Heart left ventricle (tissue), 16 donors: ENCODE measurements around the gene DPY19L1. TPM values are rescaled to one million over a fixed set of nuclear protein-coding genes. Genes with fewer than 3 reads are reported as not detected.

ENCODE experiments used
- ATAC-seq, 4 donors: fragments of 200-7000 bp; cut with Tn5 transposase; one replicate each; pipeline ENCODE4 v1.9.1; 2020 to 2022; ENCODE audit warnings: moderate library complexity in 4 of 4, mild to moderate bottlenecking in 3 of 4, moderate number of reproducible peaks in 1 of 4
- DNase-seq, 5 donors: peaks; one replicate each; pipeline ENCODE4 v3.0.0-alpha.2; 2020
- H3K27ac ChIP-seq, 12 donors: fragments of 200-600 bp; sonication (generic) in 4 of 12; one replicate each; pipeline versions ENCODE4 v1.5.0 to v1.8.0; 2016 to 2022; ENCODE audit warnings: mild to moderate bottlenecking in 2 of 12
- H3K27me3 ChIP-seq, 9 donors: fragments of 200-600 bp; sonication (generic) in 2 of 9; one replicate each; pipeline versions ENCODE4 v1.5.1 to v1.8.0; 2016 to 2022; ENCODE audit warnings: mild to moderate bottlenecking in 3 of 9
- H3K36me3 ChIP-seq, 9 donors: fragments of 200-600 bp; sonication (generic) in 2 of 9; one replicate each; pipeline versions ENCODE4 v1.5.0 to v1.8.0; 2018 to 2022; ENCODE audit warnings: mild to moderate bottlenecking in 2 of 9
- H3K4me1 ChIP-seq, 12 donors: fragments of 200-600 bp; sonication (generic) in 4 of 12; one replicate each; pipeline versions ENCODE4 v1.5.0 to v1.8.0; 2016 to 2022; ENCODE audit warnings: mild to moderate bottlenecking in 3 of 12
- H3K4me3 ChIP-seq, 12 donors: fragments of 200-600 bp; sonication (generic) in 4 of 12; one replicate each; pipeline versions ENCODE4 v1.5.0 to v1.8.0; 2017 to 2022; ENCODE audit warnings: mild to moderate bottlenecking in 9 of 12, moderate library complexity in 4 of 12
- H3K9me3 ChIP-seq, 12 donors: fragments of 200-600 bp; sonication (generic) in 4 of 12; one replicate each; pipeline versions ENCODE4 v1.5.0 to v1.8.0; 2016 to 2022; ENCODE audit warnings: mild to moderate bottlenecking in 1 of 12
- CTCF ChIP-seq, 12 donors: fragments of 200-600 bp; sonication (generic) in 4 of 12; IDR thresholded peaks; one replicate each; pipeline versions ENCODE4 v1.5.0 to v1.8.0; 2018 to 2022; ENCODE audit warnings: antibody characterized with exemption in 12 of 12, mild to moderate bottlenecking in 5 of 12
- POLR2A ChIP-seq, 2 donors: fragments of 450-650 bp; IDR thresholded peaks; one replicate each; pipeline ENCODE4 v1.6.1; 2017; ENCODE audit warnings: antibody characterized with exemption in 2 of 2, mild to moderate bottlenecking in 2 of 2, moderate library complexity in 2 of 2
- WGBS, 4 donors: extraction: QIAGEN DNeasy Blood & Tissue Kit in 2 of 4; methylation state at CpG; one replicate each; pipeline versions ENCODE4 v1.1.5 to v1.1.7; 2013 to 2018; 5-methylcytosine and 5-hydroxymethylcytosine counted together
- intact Hi-C, 10 donors: fragments of 100-400 bp; cut with DNase I; formaldehyde crosslinking; loops; one replicate each; pipeline versions ENCODE4 v1.11.1 to v1.14.2; 2022
- polyA plus RNA-seq, 2 donors: library from polyadenylated mRNA; stranded (reverse); fragments of 200-250 nt; gene quantifications; one replicate each; pipeline ENCODE4 v1.2.3, GENCODE V29; 2013
- total RNA-seq, 9 donors: library from RNA; depleted of rRNA in 2 of 9; stranded (reverse); fragments of >200 nt in 2 of 9; fragmentation: NEBNext Ultra II Directional in 3 of 9; extraction: Animal tissue kit (Norgen Biotek cat#: 25700) in 3 of 9; gene quantifications; one replicate each; pipeline versions ENCODE4 v1.1.0 to v1.2.4, GENCODE V29; 2016 to 2023
- donor health status: ischemic (EF 13 %, LVEDD 7.1; RV severe dilation, severe dysfunction).
- donor health status: healthy with polysubstance abuse.
- donor health status: DM: no; HTN: yes; CAD: no.
- donor health status: DM: no; HTN: no; CAD: no.
- donor health status: ischemic (EF 25% LVEDD 6.9; RV normal size, moderate dysfunction).
- donor health status: ischemic (EF 25% LVEDD 5.7; RV mildly dilated, moderate dysfunction).
- donor health status: healthy.
- donor health status: DM: yes; HTN: yes; CAD: no.
- donor health status: ischemic (EF 35%, LVEDD 5.7; RV mildly dilated, moderate dysfunction).
- donor health status: nonischemic (EF 11% LVEDD 7.7; RV severe dilation, severe dysfunction).
- donor health status: DM: yes; HTN: yes; CAD: no.
- donor health status: PGD.
- donor health status: ischemic (EF 29% LVEDD 5.4; RV normal size, mild dysfunction).
- donor health status: nonischemic (EF 23%, LVEDD 6.1; RV moderate dilation, normal function).

DPY19L1 gene
- total and polyA plus RNA-seq, 11 donors = 7.7 to 34.4 (median 22.8) TPM

- Histone ChIP-seq H3K9me3 (no peaks in the 10 kb centered on the region), H3K27ac (no peak overlapping the region), H3K36me3 (no peaks in the 10 kb centered on the region), H3K4me3 (no peak overlapping the region), H3K27me3 (no peaks in the 10 kb centered on the region), H3K4me1 (peaks cover 0 to 29% (median 4%) of the 10 kb centered on the region in 12 donors)
- no peak for TF ChIP-seq CTCF (IDR thresholded peaks at IDR 0.05)
- no peak for TF ChIP-seq POLR2A (IDR thresholded peaks at IDR 0.05)
- 67 to 79% (median 68%) methylated on average over 1 of the region's 1 CpG for WGBS, 4 donors
- no peak for ATAC-seq
- no peak for DNase-seq
- intact Hi-C loops = no loop called here
These were observed 11.9 kb downstream of the DPY19L1 start for GRCh38 chr7:35025369-35025870.

GRCh38 chr7:35024298-35024697 lies 13.0 kb downstream of the DPY19L1 start:
- ATAC-seq (no peak), DNase-seq (no peak)
- Histone ChIP-seq H3K27me3 (no peaks in the 10 kb centered on the region), H3K36me3 (no peaks in the 10 kb centered on the region), H3K9me3 (no peaks in the 10 kb centered on the region), H3K27ac (no peak overlapping the region), H3K4me3 (no peak overlapping the region), H3K4me1 (peaks cover 0 to 29% (median 4%) of the 10 kb centered on the region in 12 donors)
- intact Hi-C loops = loop anchor here in 1 of 10 donors (5.0 kb wide), 1 partner anchor 202 kb away; no protein-coding TSS in a partner anchor
- WGBS, 4 donors = 95 to 98% (median 96%) methylated on average over 3 of the region's 3 CpGs
- TF ChIP-seq POLR2A (IDR thresholded peaks at IDR 0.05) (no peak), CTCF (IDR thresholded peaks at IDR 0.05) (no peak)

GRCh38 chr7:35022725-35023124 lies 14.6 kb downstream of the DPY19L1 start:
- Histone ChIP-seq H3K4me1 (peaks cover 0 to 29% (median 4%) of the 10 kb centered on the region in 12 donors), H3K36me3 (peaks cover 0 to under 1% (median 0%) of the 10 kb centered on the region in 9 donors), H3K4me3 (no peak overlapping the region), H3K27ac (no peak overlapping the region), H3K27me3 (no peaks in the 10 kb centered on the region), H3K9me3 (no peaks in the 10 kb centered on the region)
- ATAC-seq (no peak), DNase-seq (no peak)
- TF ChIP-seq CTCF (IDR thresholded peaks at IDR 0.05) (no peak), POLR2A (IDR thresholded peaks at IDR 0.05) (no peak)
- WGBS, 4 donors = 71 to 83% (median 75%) methylated on average over 12 of the region's 12 CpGs
- intact Hi-C loops = loop anchor here in 1 of 10 donors (5.0 kb wide), 1 partner anchor 200 kb away; no protein-coding TSS in a partner anchor

- H3K4me3 ChIP-seq = no peak overlapping the region
- H3K36me3 ChIP-seq = peaks cover 0 to 10% (median 5%) of the 10 kb centered on the region in 9 donors
- ATAC-seq (no peak), DNase-seq (no peak)
- no peaks in the 10 kb centered on the region for H3K9me3 ChIP-seq
- TF ChIP-seq CTCF (IDR thresholded peaks at IDR 0.05) = no peak
- TF ChIP-seq POLR2A (IDR thresholded peaks at IDR 0.05) = no peak
- H3K27me3 ChIP-seq = no peaks in the 10 kb centered on the region
- no peak overlapping the region for H3K27ac ChIP-seq
- intact Hi-C loops = loop anchor here in 1 of 10 donors (5.0 kb wide), 1 partner anchor 199 kb away; no protein-coding TSS in a partner anchor
- peaks cover 0 to 29% (median 4%) of the 10 kb centered on the region in 12 donors for H3K4me1 ChIP-seq
These were observed 15.8 kb downstream of the DPY19L1 start for GRCh38 chr7:35021445-35021844.
